22Rv1 (cell line): ENCODE data around the gene CYP11A1.
"Not testable (repeated sequence)": the region's sequence is repeated elsewhere in the genome, so short reads cannot be mapped to it uniquely, and the experiment has no call there.

Experiments
- H3K27ac ChIP-seq: fragments of 450-650 bp; 2 replicates; pipeline ENCODE4 v1.5.1; 2017
- CTCF ChIP-seq: fragments of 450-650 bp; IDR thresholded peaks from 2 replicates; pipeline ENCODE4 v1.5.1; 2017; ENCODE audit warnings: mild to moderate bottlenecking
- ZFX ChIP-seq: fragments of 450-650 bp; IDR thresholded peaks from 2 replicates; pipeline ENCODE4 v1.6.1; 2017; ENCODE audit warnings: antibody characterized with exemption, borderline replicate concordance

CYP11A1 gene

DNA sequence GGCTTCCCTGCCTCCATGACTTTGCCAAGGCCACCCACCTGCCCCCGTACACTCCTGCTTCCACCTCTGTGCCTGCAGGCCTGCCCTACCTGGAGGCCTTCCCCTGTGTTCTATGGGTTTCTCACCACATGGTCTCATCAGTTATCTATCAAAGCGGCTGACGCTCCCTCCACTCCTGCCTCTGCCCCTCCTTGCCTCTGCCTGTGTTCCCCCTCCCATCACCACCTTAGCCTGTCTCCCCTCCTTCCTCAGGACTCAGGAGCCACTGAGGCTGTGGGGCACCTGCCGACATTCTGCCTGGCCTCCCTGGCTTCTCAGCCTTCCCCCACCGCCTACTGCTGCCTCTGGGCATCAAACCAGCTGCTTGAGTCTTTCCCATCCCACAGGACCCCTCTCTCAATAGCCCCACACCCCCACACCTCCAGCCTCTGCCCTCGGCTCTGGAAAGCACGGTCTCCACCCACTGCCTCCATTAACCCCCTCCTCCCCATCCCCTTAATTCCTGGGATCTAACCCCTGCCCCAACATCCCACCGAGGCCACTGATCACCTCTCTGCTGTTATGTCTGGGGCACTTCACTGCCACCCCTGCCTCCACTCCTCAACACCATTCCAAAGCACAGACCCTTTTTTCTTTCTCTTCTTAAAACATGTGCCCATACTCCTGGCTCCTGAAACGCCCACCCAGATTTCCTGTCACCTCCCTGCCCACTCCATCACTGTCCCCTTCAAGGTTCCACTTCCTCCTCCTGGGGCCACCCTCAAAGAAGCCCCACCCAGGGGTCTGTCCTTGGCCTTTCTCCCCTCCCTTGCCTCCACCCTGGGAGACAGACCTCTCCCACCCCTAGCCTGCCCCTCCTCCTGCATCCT, 24.4 kb upstream of the CYP11A1 start:
- no peak for TF ChIP-seq ZFX
- TF ChIP-seq CTCF, result no peak
- H3K27ac ChIP-seq, result no peak overlapping the region

- TF ChIP-seq CTCF, result no peak
- no peak for TF ChIP-seq ZFX
- no peak overlapping the region for H3K27ac ChIP-seq
Observed at GRCh38 chr15:74390647-74391288, 23.3 kb upstream of the CYP11A1 start.

GRCh38 chr15:74390049-74390646, 22.7 kb upstream of the CYP11A1 start:
- H3K27ac ChIP-seq, result not testable (repeated sequence)

- no peak for TF ChIP-seq CTCF
- no peak for TF ChIP-seq ZFX
- H3K27ac ChIP-seq, result no peak overlapping the region
Observed at GRCh38 chr15:74389241-74390048, 22.0 kb upstream of the CYP11A1 start.

- TF ChIP-seq CTCF (no peak), ZFX (no peak)
- H3K27ac ChIP-seq, result no peak overlapping the region
Observed at GRCh38 chr15:74388363-74388951, 21.0 kb upstream of the CYP11A1 start.

- no peak overlapping the region for H3K27ac ChIP-seq
- TF ChIP-seq CTCF (no peak), ZFX (no peak)
Observed at GRCh38 chr15:74387621-74388362, 20.3 kb upstream of the CYP11A1 start.
